Fibroblast of pulmonary artery (primary cell): ENCODE measurements around the gene NEIL3.
A peak's percentile ranks its signal among the peaks of the same experiment; 100 is the strongest.

Source experiments
- DNase-seq: peaks from one replicate; pipeline ENCODE4 v3.0.0-alpha.2; 2010; ENCODE audit warnings: low read depth
- H3K4me3 ChIP-seq: replicated peaks from 2 replicates; pipeline ENCODE4 v1.5.1; 2011; ENCODE audit warnings: low read depth, mild to moderate bottlenecking, control low read depth, low read length, moderate library complexity
- TF ChIP-seq, protein P1 (sequence below): IDR thresholded peaks from 2 replicates; pipeline ENCODE4 v1.5.1; 2011; ENCODE audit warnings: mild to moderate bottlenecking, control low read depth, low read length, inconsistent platforms; ENCODE audit errors: missing control alignments

Gene NEIL3, protein sequence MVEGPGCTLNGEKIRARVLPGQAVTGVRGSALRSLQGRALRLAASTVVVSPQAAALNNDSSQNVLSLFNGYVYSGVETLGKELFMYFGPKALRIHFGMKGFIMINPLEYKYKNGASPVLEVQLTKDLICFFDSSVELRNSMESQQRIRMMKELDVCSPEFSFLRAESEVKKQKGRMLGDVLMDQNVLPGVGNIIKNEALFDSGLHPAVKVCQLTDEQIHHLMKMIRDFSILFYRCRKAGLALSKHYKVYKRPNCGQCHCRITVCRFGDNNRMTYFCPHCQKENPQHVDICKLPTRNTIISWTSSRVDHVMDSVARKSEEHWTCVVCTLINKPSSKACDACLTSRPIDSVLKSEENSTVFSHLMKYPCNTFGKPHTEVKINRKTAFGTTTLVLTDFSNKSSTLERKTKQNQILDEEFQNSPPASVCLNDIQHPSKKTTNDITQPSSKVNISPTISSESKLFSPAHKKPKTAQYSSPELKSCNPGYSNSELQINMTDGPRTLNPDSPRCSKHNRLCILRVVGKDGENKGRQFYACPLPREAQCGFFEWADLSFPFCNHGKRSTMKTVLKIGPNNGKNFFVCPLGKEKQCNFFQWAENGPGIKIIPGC

DNA sequence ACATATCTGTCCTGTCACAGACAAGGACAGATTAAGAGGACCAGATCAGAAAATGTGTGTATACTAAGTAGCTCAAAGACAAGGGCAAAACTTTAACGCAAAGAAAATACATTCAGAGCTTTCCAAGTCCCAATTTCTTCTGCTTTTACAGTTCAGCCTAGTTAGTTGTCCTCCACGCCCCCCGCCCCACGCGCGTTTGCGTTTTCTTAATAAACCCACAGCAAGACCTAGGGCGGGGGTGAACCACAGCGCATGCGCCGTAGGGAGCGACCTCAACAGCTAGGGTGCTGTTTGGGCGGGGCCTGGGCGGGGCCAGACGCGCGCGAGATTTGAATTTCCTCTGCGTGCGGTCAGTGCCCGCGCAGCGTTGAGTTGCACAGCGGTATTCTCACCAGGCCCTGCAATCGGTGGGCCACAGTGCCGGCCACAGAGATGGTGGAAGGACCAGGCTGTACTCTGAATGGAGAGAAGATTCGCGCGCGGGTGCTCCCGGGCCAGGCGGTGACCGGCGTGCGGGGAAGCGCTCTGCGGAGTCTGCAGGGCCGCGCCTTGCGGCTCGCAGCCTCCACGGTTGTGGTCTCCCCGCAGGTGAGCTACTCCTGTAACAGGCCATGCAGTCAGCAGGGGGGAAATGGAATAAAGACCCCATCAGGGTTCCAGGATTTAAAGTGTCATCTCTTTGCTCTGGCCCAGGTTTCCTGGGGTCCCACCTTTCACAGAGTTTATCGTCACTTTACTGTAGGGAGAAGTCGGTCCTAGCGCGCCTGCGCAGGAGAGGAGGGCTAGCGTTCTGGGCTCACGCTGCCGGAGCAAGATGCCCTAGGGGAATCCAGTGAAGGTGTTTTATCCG lies at the start of gene NEIL3:
Gene NEIL3 (plus strand): TSS at position 353 of the 850 bp plus-strand sequence. CDS start 80 bp downstream, at position 433.
- DNase-seq = peak; percentile 92
- TF ChIP-seq, protein P1, sequence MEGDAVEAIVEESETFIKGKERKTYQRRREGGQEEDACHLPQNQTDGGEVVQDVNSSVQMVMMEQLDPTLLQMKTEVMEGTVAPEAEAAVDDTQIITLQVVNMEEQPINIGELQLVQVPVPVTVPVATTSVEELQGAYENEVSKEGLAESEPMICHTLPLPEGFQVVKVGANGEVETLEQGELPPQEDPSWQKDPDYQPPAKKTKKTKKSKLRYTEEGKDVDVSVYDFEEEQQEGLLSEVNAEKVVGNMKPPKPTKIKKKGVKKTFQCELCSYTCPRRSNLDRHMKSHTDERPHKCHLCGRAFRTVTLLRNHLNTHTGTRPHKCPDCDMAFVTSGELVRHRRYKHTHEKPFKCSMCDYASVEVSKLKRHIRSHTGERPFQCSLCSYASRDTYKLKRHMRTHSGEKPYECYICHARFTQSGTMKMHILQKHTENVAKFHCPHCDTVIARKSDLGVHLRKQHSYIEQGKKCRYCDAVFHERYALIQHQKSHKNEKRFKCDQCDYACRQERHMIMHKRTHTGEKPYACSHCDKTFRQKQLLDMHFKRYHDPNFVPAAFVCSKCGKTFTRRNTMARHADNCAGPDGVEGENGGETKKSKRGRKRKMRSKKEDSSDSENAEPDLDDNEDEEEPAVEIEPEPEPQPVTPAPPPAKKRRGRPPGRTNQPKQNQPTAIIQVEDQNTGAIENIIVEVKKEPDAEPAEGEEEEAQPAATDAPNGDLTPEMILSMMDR = no peak
- H3K4me3 ChIP-seq = peak within 1 kb of the TSS; percentile 88

DNA sequence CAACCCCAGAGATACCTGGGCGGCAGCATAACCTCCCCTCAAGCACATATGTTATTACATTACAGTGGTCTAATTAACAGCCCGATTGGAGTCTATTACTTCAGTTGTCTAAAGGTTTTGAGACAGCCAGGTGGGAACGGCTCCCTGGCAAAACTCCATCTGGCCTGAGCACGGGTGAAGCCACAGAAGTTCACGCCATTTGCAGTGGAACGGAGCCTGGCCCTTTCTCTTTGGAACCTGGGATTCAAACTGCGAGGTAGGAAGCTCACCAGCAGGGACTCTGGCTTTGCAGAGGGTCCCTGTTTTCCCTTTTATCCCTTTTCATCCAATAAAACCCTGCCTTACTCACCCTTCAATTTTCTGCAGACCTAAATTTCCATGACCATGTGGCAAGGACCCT lies 45.9 kb upstream of the NEIL3 start:
- TF ChIP-seq, protein P1 = no peak
- DNase-seq = no peak
- H3K4me3 ChIP-seq = no peak overlapping the region

DNA sequence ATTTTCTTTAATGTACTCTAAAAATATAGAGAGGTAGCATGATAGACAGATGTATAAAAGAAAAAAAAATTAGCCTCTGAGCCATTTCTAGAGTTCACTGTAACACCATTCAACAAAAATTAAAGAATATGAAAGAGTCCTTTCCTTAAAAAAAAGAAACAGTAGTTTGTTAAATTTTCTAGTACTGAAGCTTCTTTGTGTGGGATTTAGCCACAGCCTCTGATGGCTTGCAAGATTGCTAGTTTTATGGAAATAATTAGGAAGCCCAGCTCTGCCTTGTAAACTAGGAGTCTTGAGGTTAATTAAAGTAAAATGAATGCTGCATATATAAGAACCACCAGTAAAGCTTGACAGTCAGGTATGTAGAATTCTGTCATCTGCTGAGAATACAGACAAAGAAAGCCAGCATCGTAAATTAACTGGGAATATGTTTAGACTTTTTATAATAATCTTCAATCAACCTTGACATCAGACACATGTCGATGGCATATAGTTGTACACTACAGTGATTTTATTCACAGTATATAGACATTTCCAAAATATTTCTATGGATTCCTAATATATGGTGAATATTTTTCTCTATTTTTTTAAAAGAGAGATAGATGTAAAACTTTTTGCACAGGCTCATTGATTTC lies 44.8 kb upstream of the NEIL3 start:
- H3K4me3 ChIP-seq = no peak overlapping the region
- DNase-seq = no peak
- TF ChIP-seq, protein P1 = no peak

DNA sequence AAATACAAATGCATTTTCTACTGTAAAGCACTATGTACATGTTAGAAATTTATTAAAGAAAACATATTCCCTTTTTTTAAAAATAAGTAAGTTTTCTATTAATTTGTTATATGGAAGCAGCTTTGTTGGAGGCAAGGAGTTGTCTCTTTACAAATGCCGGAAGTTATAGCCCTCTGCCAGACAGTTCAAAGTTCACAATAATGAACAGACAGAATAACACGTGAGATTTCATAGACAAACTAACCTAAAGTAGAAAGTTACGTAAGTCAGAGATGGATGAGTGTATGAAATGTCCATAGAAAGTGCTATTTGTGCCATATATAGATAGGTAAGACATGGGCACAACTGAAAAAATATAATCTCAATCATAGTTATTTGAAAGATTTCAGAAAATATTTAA lies 43.9 kb upstream of the NEIL3 start:
- H3K4me3 ChIP-seq = no peak overlapping the region
- no peak for DNase-seq
- TF ChIP-seq, protein P1 = no peak

DNA sequence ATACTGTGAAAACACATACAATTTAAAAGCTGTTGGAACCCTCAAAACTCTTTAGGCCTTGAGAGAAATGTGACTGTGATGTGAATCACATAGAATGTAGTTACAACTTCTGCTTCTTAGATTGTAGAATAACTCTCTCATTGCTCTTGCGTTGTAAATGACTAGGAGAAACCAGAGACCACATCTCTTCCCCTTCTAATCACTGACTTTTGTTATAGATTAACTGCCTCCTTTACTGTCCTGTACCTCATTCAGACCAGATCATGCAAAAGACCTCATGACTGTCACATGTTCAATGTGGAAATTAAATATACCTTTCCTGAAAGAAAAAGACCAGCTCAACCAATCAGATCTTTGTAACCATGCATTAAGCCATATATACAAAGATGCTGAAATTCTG lies 43.2 kb upstream of the NEIL3 start:
- no peak for DNase-seq
- TF ChIP-seq, protein P1 = no peak
- H3K4me3 ChIP-seq = no peak overlapping the region

DNA sequence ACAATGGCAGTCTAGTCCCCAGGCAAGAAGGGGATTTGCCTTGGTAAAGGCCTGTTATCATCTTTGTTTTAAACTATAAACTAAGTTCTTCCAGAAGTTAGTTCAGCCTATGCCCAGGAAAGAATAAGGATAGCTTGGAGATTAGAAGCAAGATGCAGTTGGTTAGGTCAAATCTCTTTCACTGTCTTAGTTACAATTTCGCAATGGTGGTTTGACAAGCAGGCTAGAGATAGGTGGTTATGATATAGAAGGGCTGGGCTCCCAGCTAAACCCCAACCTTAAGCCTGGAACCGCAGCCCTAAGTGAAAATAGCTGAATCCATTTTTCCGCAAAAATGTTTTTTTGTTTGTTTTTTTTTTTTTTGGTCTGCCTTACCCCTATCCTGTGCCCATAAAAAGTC lies 41.8 kb upstream of the NEIL3 start:
- no peak overlapping the region for H3K4me3 ChIP-seq
- no peak for DNase-seq
- TF ChIP-seq, protein P1 = no peak
